HG03025 (cell line): Measurements from ENCODE around the gene LUZP1.

Experiments
- ATAC-seq: cut with Tn5 transposase; IDR thresholded peaks from one replicate; pipeline ENCODE4 v1.9.1; 2021; ENCODE audit warnings: mild to moderate bottlenecking, moderate library complexity; ENCODE audit not compliant: unreplicated experiment, low FRiP score

Gene LUZP1

GRCh38 chr1:23035823-23036452 lies 132.7 kb downstream of the LUZP1 start:
- ATAC-seq, result no peak
